Kidney (tissue), 14 donors: ENCODE results near the gene UBE2J1. TPM values are rescaled to one million over a fixed set of nuclear protein-coding genes. Genes with fewer than 3 reads are reported as not detected.

Experiments used
- DNase-seq, 5 donors: peaks; one replicate each; pipeline ENCODE4 v3.0.0-alpha.2; 2013 to 2020
- FAIRE-seq: peaks from 2 replicates; lab custom pipeline; 2012; peaks lifted over from hg19 to GRCh38; lab: Jason Lieb, UNC
- H3K27ac ChIP-seq, 2 donors: one replicate each; pipeline ENCODE4 v1.7.0; 2013; ENCODE audit warnings: low read depth in 2 of 2, low read length in 2 of 2, inconsistent platforms in 1 of 2
- H3K27me3 ChIP-seq: one replicate; pipeline ENCODE4 v1.7.1; 2013; ENCODE audit warnings: low read length, inconsistent platforms; ENCODE audit not compliant: control insufficient read depth, insufficient read depth
- H3K36me3 ChIP-seq, 3 donors: one replicate each; pipeline versions ENCODE4 v1.7.0 to v1.7.1; 2013; ENCODE audit warnings: low read length in 3 of 3, control low read depth in 1 of 3, inconsistent platforms in 1 of 3; ENCODE audit not compliant: insufficient read depth in 3 of 3, control insufficient read depth in 2 of 3
- H3K4me1 ChIP-seq, 3 donors: one replicate each; pipeline versions ENCODE4 v1.7.0 to v1.7.1; 2013; ENCODE audit warnings: low read length in 3 of 3, inconsistent platforms in 1 of 3, low read depth in 1 of 3; ENCODE audit not compliant: control insufficient read depth in 2 of 3, insufficient read depth in 2 of 3
- H3K4me3 ChIP-seq, 3 donors: one replicate each; pipeline versions ENCODE4 v1.7.0 to v1.8.1; 2013; ENCODE audit warnings: low read length in 3 of 3, control low read depth in 1 of 3, inconsistent platforms in 1 of 3
- H3K9ac ChIP-seq, 3 donors: one replicate each; pipeline versions ENCODE4 v1.7.0 to v1.7.1; 2013; ENCODE audit warnings: low read length in 3 of 3, control low read depth in 1 of 3, inconsistent platforms in 1 of 3
- H3K9me3 ChIP-seq, 3 donors: one replicate each; pipeline versions ENCODE4 v1.7.0 to v1.7.1; 2013; ENCODE audit warnings: low read length in 3 of 3, control low read depth in 1 of 3, inconsistent platforms in 1 of 3; ENCODE audit not compliant: control insufficient read depth in 2 of 3, insufficient read depth in 1 of 3
- intact Hi-C: fragments of 100-400 bp; cut with DNase I; formaldehyde crosslinking; loops from one replicate; pipeline ENCODE4 v1.11.1; 2022
- polyA plus RNA-seq: library from polyadenylated mRNA; stranded (reverse); fragments of 350-450 nt; fragmentation: Illumina TruSeq; extraction: RNeasy Lipid Tissue Mini Kit (QIAGEN cat#74804); gene quantifications from one replicate; pipeline ENCODE4 v1.2.3, GENCODE V29; 2014; ENCODE audit warnings: low read depth, low replicate concordance; ENCODE audit not compliant: insufficient read depth
- total RNA-seq: library from RNA; stranded (reverse); fragmentation: NEBNext Ultra II Directional; extraction: Animal tissue kit (Norgen Biotek cat#: 25700); gene quantifications from one replicate; pipeline ENCODE4 v1.2.1, GENCODE V29; 2021
- TF ChIP-seq, protein P1 (sequence below): IDR thresholded peaks from 3 replicates; pipeline ENCODE4 v1.5.1; 2012; ENCODE audit warnings: mild to moderate bottlenecking, moderate library complexity, borderline replicate concordance; ENCODE audit not compliant: insufficient read depth; ENCODE audit errors: extremely low read depth
- donor health status: control.
- donor health status: control.
- donor health status: control.
- donor health status: control.
- donor health status: control.
- donor health status: DM: yes; HTN: yes; CAD: no.
- donor health status: Normal renal cell carcinoma (clear cell type).

The UBE2J1 gene
- total and polyA plus RNA-seq, 2 donors from 2014 or later: 22.8 to 47.3 TPM

DNA sequence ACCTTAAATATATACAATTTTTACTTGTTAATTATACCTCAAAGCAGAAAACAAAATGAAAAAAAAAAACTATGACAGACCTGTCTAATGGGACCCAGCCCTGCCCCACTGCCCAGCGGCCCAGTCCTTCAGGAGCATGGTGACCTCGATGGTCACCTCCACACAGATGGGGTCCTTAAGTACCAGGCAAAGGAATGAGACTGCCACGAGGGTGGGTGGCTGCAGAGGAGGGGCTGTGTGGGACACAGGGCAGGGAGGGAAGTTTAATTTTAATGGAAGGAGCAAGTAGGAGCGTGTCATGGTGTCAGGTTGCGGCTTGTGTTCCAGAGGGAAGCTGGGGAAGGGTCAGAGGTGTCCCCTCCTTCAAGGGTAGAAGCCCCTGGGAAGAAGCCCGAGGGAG is 66.0 kb downstream of the UBE2J1 start:
- peak in 1 of 5 donors; percentile 4 for DNase-seq
- no peaks in the 10 kb centered on the region for H3K4me1 ChIP-seq
- no peak overlapping the region for H3K27ac ChIP-seq
- no peaks in the 10 kb centered on the region for H3K27me3 ChIP-seq
- no peaks in the 10 kb centered on the region for H3K9me3 ChIP-seq
- H3K36me3 ChIP-seq: no peaks in the 10 kb centered on the region
- no peak for FAIRE-seq
- TF ChIP-seq, protein P1, sequence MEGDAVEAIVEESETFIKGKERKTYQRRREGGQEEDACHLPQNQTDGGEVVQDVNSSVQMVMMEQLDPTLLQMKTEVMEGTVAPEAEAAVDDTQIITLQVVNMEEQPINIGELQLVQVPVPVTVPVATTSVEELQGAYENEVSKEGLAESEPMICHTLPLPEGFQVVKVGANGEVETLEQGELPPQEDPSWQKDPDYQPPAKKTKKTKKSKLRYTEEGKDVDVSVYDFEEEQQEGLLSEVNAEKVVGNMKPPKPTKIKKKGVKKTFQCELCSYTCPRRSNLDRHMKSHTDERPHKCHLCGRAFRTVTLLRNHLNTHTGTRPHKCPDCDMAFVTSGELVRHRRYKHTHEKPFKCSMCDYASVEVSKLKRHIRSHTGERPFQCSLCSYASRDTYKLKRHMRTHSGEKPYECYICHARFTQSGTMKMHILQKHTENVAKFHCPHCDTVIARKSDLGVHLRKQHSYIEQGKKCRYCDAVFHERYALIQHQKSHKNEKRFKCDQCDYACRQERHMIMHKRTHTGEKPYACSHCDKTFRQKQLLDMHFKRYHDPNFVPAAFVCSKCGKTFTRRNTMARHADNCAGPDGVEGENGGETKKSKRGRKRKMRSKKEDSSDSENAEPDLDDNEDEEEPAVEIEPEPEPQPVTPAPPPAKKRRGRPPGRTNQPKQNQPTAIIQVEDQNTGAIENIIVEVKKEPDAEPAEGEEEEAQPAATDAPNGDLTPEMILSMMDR: no peak
- no peak overlapping the region for H3K9ac ChIP-seq
- no peak overlapping the region for H3K4me3 ChIP-seq
- intact Hi-C loops: no loop called here

DNA sequence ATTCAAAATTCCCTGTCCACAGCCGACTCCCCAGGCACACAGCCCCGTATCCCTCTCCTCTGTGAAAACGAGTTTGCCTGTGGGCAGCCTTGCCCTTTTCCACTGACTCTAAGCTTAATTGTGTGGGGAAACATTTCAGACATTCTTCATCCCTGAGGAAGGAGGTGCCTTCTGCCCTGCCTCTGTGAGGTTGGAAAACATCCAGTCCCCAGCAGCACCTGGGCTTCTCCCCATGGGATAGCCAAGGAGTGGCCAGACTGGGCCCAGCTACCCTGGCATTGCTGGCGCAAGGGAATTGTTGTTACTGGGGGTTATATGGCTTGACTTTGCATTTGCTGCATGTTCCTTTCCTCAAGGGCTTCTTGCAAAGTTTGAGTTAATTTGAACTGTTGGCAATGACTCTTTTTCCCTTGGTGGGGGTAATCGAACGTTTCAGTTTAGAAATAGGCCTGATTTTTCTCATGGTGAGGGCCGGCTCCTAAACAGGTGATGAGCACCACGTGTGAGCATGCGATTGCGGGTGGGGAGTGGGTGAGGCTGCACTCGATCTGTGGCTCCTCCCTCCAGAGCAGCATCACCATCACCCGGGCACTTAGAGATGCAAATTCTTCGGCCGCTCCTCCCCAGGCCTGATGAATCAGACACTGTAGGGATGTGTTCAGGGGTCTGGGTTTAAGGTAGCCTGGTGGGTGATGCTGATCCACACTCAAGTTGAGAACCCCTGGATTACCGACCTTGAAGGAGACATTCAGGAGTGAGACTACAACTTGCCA is 67.4 kb downstream of the UBE2J1 start:
- no peaks in the 10 kb centered on the region for H3K36me3 ChIP-seq
- H3K27me3 ChIP-seq: no peaks in the 10 kb centered on the region
- intact Hi-C loops: no loop called here
- TF ChIP-seq, protein P1: no peak
- no peaks in the 10 kb centered on the region for H3K9me3 ChIP-seq
- no peak overlapping the region for H3K9ac ChIP-seq
- no peak overlapping the region for H3K27ac ChIP-seq
- no peak for DNase-seq
- no peak overlapping the region for H3K4me3 ChIP-seq
- no peaks in the 10 kb centered on the region for H3K4me1 ChIP-seq
- no peak for FAIRE-seq

DNA sequence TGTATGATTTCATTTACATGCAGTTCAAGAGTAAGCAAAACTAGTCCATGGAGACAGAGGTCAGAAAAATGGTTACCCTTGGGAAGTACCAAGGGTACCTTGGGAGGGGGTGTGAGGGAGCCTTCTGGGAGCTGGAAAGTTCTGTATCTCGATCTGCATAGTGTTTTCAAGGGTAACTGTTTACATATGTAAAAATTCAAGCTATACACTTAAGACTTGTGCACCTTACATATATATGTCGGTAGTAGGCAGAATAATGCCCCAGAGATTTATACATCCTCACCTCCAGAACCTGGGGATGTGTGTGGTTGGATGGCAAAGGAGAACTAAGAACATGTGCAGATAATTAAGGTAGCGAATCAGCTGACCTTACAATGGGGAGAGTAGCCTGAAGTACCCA is 68.4 kb downstream of the UBE2J1 start:
- Histone ChIP-seq H3K36me3 (no peaks in the 10 kb centered on the region), H3K4me3 (no peak overlapping the region), H3K9ac (no peak overlapping the region), H3K27ac (no peak overlapping the region), H3K9me3 (no peaks in the 10 kb centered on the region), H3K27me3 (no peaks in the 10 kb centered on the region), H3K4me1 (no peaks in the 10 kb centered on the region)
- intact Hi-C loops: no loop called here
- FAIRE-seq (no peak), DNase-seq (no peak)
- TF ChIP-seq, protein P1: no peak
